ENCODE data around the gene AATK.

AATK gene

GRCh38 chr17:81179861-81180260 lies 13.8 kb upstream of the AATK start:
- DNase-seq: no peak

- DNase-seq: no peak
Measured at GRCh38 chr17:81179220-81179619, 13.2 kb upstream of the AATK start.

- no peak for DNase-seq
Measured at GRCh38 chr17:81178136-81179091, 12.4 kb upstream of the AATK start.

- DNase-seq: no peak
Measured at GRCh38 chr17:81176666-81177065, 10.6 kb upstream of the AATK start.

GRCh38 chr17:81173762-81174155 lies 7.7 kb upstream of the AATK start:
- DNase-seq: no peak

- DNase-seq: no peak
Measured at GRCh38 chr17:81173052-81173761, 7.2 kb upstream of the AATK start.

GRCh38 chr17:81171941-81172340 lies 5.9 kb upstream of the AATK start:
- DNase-seq: no peak

- DNase-seq: no peak
Measured at GRCh38 chr17:81170727-81171494, 4.9 kb upstream of the AATK start.

- DNase-seq: no peak
Measured at GRCh38 chr17:81169870-81170309, 3.9 kb upstream of the AATK start.

GRCh38 chr17:81167638-81168037 lies 1.6 kb upstream of the AATK start:
- no peak for DNase-seq

GRCh38 chr17:81167194-81167524 lies 1.1 kb upstream of the AATK start:
- no peak for DNase-seq

GRCh38 chr17:81165246-81166032 lies 582 bp downstream of the AATK start, which contains the start of gene PVALEF:
Gene PVALEF, plus strand, starts transcription at chr17:81165507. Its CDS starts 15,720 bp downstream, at chr17:81181227.
- no peak for DNase-seq

- DNase-seq: no peak
Measured at GRCh38 chr17:81164371-81165245, 1.4 kb downstream of the AATK start.

- DNase-seq: no peak
Measured at GRCh38 chr17:81163703-81164370, 2.2 kb downstream of the AATK start.

- no peak for DNase-seq
Measured at GRCh38 chr17:81163051-81163695, 2.8 kb downstream of the AATK start.

- no peak for DNase-seq
Measured at GRCh38 chr17:81162491-81162890, 3.5 kb downstream of the AATK start.

- DNase-seq: no peak
Measured at GRCh38 chr17:81161972-81162371, 4.0 kb downstream of the AATK start.

- no peak for DNase-seq
Measured at GRCh38 chr17:81161536-81161935, 4.5 kb downstream of the AATK start.

- no peak for DNase-seq
Measured at GRCh38 chr17:81160747-81161453, 5.1 kb downstream of the AATK start.

- no peak for DNase-seq
Measured at GRCh38 chr17:81160306-81160705, 5.7 kb downstream of the AATK start.
